HL-60 (cell line): ENCODE results near the gene KLHDC3.

Experiments
- CTCF ChIP-seq: IDR thresholded peaks from one replicate; pipeline ENCODE4 v1.5.1; 2011; ENCODE audit warnings: low read length, control low read depth, inconsistent platforms; ENCODE audit not compliant: insufficient read depth
- GABPA ChIP-seq: IDR thresholded peaks from 2 replicates; pipeline ENCODE4 v1.6.1; 2012; ENCODE audit warnings: low read depth

- TF ChIP-seq CTCF, result no peak
- TF ChIP-seq GABPA, result no peak
Measured at GRCh38 chr6:43019152-43019551, 5.1 kb downstream of the KLHDC3 start.
